ENCODE data around the gene GALNT2. TPM values are rescaled to one million over a fixed set of nuclear protein-coding genes. Genes with fewer than 3 reads are reported as not detected.

Gene GALNT2
- total RNA-seq, 1 donor from 2014 or later: 28.3 TPM

GRCh38 chr1:230191855-230192254 is 124.8 kb downstream of the GALNT2 start:
- Histone ChIP-seq H3K27ac (replicated peaks) (peak overlapping the region; percentile 89), H3K4me3 (no peak overlapping the region), H3K27me3 (ENCODE audit: low read depth) (no peaks in the 10 kb centered on the region), H3K9me3 (replicated peaks) (no peaks in the 10 kb centered on the region), H3K36me3 (no peaks in the 10 kb centered on the region), H3K4me1 (peaks cover 42% of the 10 kb centered on the region)
- no peak for TF ChIP-seq CTCF (IDR thresholded peaks at IDR 0.05; ENCODE audit: borderline replicate concordance)
- DNase-seq: no peak
- intact Hi-C loops (cut with micrococcal nuclease): no loop called here

- Histone ChIP-seq H3K36me3 (no peaks in the 10 kb centered on the region), H3K9me3 (replicated peaks) (no peaks in the 10 kb centered on the region), H3K4me3 (no peak overlapping the region), H3K27me3 (ENCODE audit: low read depth) (no peaks in the 10 kb centered on the region), H3K4me1 (peaks cover 32% of the 10 kb centered on the region), H3K27ac (replicated peaks) (no peak overlapping the region)
- intact Hi-C loops (cut with micrococcal nuclease): no loop called here
- DNase-seq: no peak
- TF ChIP-seq CTCF (IDR thresholded peaks at IDR 0.05; ENCODE audit: borderline replicate concordance): no peak
Measured at GRCh38 chr1:230194525-230194924, 127.5 kb downstream of the GALNT2 start.

- Histone ChIP-seq H3K4me3 (no peak overlapping the region), H3K4me1 (peaks cover 25% of the 10 kb centered on the region), H3K9me3 (replicated peaks) (no peaks in the 10 kb centered on the region), H3K27ac (replicated peaks) (no peak overlapping the region), H3K36me3 (no peaks in the 10 kb centered on the region), H3K27me3 (ENCODE audit: low read depth) (no peaks in the 10 kb centered on the region)
- no peak for TF ChIP-seq CTCF (IDR thresholded peaks at IDR 0.05; ENCODE audit: borderline replicate concordance)
- intact Hi-C loops (cut with micrococcal nuclease): no loop called here
- no peak for DNase-seq
Measured at GRCh38 chr1:230195199-230195598, 128.2 kb downstream of the GALNT2 start.

- Histone ChIP-seq H3K4me1 (peaks cover 16% of the 10 kb centered on the region), H3K4me3 (no peak overlapping the region), H3K36me3 (no peaks in the 10 kb centered on the region), H3K9me3 (replicated peaks) (no peaks in the 10 kb centered on the region), H3K27me3 (ENCODE audit: low read depth) (no peaks in the 10 kb centered on the region), H3K27ac (replicated peaks) (no peak overlapping the region)
- DNase-seq: no peak
- TF ChIP-seq CTCF (IDR thresholded peaks at IDR 0.05; ENCODE audit: borderline replicate concordance): no peak
- intact Hi-C loops (cut with micrococcal nuclease): no loop called here
Measured at GRCh38 chr1:230196077-230196476, 129.0 kb downstream of the GALNT2 start.

- no peak for TF ChIP-seq CTCF (IDR thresholded peaks at IDR 0.05; ENCODE audit: borderline replicate concordance)
- Histone ChIP-seq H3K9me3 (replicated peaks) (no peaks in the 10 kb centered on the region), H3K36me3 (no peaks in the 10 kb centered on the region), H3K4me3 (no peak overlapping the region), H3K27ac (replicated peaks) (no peak overlapping the region), H3K4me1 (peaks cover 1% of the 10 kb centered on the region), H3K27me3 (ENCODE audit: low read depth) (no peaks in the 10 kb centered on the region)
- intact Hi-C loops (cut with micrococcal nuclease): no loop called here
- DNase-seq: no peak
Measured at GRCh38 chr1:230197644-230198567, 130.9 kb downstream of the GALNT2 start.

Data from left ventricle myocardium inferior (tissue), 1 donor.